GM04504 (cell line): Measurements from ENCODE around the gene LYPD1.

Experiments used
- DNase-seq: peaks from one replicate; pipeline ENCODE4 v3.0.0-alpha.2; 2012; ENCODE audit warnings: low read depth

Gene LYPD1

GRCh38 chr2:132668189-132668823, 1.7 kb downstream of the LYPD1 start:
- no peak for DNase-seq

GRCh38 chr2:132667706-132668105, 2.3 kb downstream of the LYPD1 start:
- DNase-seq, result no peak

GRCh38 chr2:132665401-132666140, 4.4 kb downstream of the LYPD1 start:
- DNase-seq, result no peak

GRCh38 chr2:132664096-132664495, 5.9 kb downstream of the LYPD1 start:
- no peak for DNase-seq

GRCh38 chr2:132662732-132663131, 7.3 kb downstream of the LYPD1 start:
- no peak for DNase-seq

GRCh38 chr2:132659331-132659730, 10.7 kb downstream of the LYPD1 start:
- no peak for DNase-seq

- no peak for DNase-seq
Measured at GRCh38 chr2:132656266-132656975, 13.6 kb downstream of the LYPD1 start.

GRCh38 chr2:132654968-132655367, 15.0 kb downstream of the LYPD1 start:
- no peak for DNase-seq

GRCh38 chr2:132654335-132654734, 15.7 kb downstream of the LYPD1 start:
- DNase-seq, result no peak

GRCh38 chr2:132652474-132652873, 17.5 kb downstream of the LYPD1 start:
- no peak for DNase-seq

GRCh38 chr2:132651115-132652045, 18.6 kb downstream of the LYPD1 start:
- no peak for DNase-seq

- DNase-seq, result no peak
Measured at GRCh38 chr2:132646540-132647108, 23.4 kb downstream of the LYPD1 start.

GRCh38 chr2:132645722-132646539, 24.1 kb downstream of the LYPD1 start:
- DNase-seq, result no peak

GRCh38 chr2:132645176-132645575, 24.8 kb downstream of the LYPD1 start:
- DNase-seq, result no peak

GRCh38 chr2:132642415-132642814, 27.6 kb downstream of the LYPD1 start:
- DNase-seq, result no peak

- no peak for DNase-seq
Measured at GRCh38 chr2:132641819-132642218, 28.2 kb downstream of the LYPD1 start.

GRCh38 chr2:132640116-132640515, 29.9 kb downstream of the LYPD1 start:
- no peak for DNase-seq

GRCh38 chr2:132638313-132639040, 31.5 kb downstream of the LYPD1 start:
- DNase-seq, result no peak

- DNase-seq, result no peak
Measured at GRCh38 chr2:132636346-132636745, 33.7 kb downstream of the LYPD1 start.

- no peak for DNase-seq
Measured at GRCh38 chr2:132633635-132634034, 36.4 kb downstream of the LYPD1 start.
